ENCODE data around the gene DYDC1. TPM values are rescaled to one million over a fixed set of nuclear protein-coding genes. Genes with fewer than 3 reads are reported as not detected.

The DYDC1 gene
- total RNA-seq, 1 donor = not detected

DNA sequence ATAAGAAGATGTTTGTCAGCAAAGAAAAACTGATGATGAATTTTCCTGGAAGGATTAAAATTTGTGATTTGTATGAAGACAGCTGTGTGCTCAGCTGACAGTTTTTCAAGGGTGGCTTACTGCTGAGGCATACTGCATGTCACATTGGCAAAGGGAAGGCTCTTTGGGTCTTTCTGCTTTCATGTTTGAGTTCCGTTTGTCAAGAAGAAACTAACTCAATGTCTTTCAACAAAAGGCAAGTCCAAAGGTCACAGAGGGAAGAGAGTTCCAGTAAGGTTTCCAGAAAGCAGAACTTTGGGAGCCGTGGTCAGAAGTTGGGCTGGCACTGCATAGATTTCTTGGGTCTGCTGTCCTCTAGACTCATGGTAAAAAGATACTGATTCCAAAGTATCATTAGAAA, 16.9 kb upstream of the DYDC1 start:
- TF ChIP-seq, protein P1, sequence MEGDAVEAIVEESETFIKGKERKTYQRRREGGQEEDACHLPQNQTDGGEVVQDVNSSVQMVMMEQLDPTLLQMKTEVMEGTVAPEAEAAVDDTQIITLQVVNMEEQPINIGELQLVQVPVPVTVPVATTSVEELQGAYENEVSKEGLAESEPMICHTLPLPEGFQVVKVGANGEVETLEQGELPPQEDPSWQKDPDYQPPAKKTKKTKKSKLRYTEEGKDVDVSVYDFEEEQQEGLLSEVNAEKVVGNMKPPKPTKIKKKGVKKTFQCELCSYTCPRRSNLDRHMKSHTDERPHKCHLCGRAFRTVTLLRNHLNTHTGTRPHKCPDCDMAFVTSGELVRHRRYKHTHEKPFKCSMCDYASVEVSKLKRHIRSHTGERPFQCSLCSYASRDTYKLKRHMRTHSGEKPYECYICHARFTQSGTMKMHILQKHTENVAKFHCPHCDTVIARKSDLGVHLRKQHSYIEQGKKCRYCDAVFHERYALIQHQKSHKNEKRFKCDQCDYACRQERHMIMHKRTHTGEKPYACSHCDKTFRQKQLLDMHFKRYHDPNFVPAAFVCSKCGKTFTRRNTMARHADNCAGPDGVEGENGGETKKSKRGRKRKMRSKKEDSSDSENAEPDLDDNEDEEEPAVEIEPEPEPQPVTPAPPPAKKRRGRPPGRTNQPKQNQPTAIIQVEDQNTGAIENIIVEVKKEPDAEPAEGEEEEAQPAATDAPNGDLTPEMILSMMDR (IDR thresholded peaks at IDR 0.05; ENCODE audit: extremely low read depth, low read depth, low read length) = no peak
- Histone ChIP-seq H3K27ac (ENCODE audit: low read depth, low read length) (no peak overlapping the region), H2AFZ (ENCODE audit: low read length) (no peak overlapping the region), H3K79me2 (ENCODE audit: insufficient read depth, low read length) (no peaks in the 10 kb centered on the region), H3K27me3 (ENCODE audit: insufficient read depth, low read length) (peaks cover 4% of the 10 kb centered on the region), H3K4me3 (ENCODE audit: insufficient read depth, low read length) (no peak overlapping the region), H3K36me3 (ENCODE audit: insufficient read depth, low read length) (no peaks in the 10 kb centered on the region), H3K4me2 (ENCODE audit: insufficient read depth, low read length) (no peak overlapping the region), H4K20me1 (ENCODE audit: insufficient read depth, low read length) (no peaks in the 10 kb centered on the region), H3K4me1 (ENCODE audit: insufficient read depth, low read length) (no peaks in the 10 kb centered on the region), H3K9me3 (ENCODE audit: low read depth, low read length) (no peaks in the 10 kb centered on the region)
- no peak for DNase-seq (ENCODE audit: insufficient read length, low spot score, missing footprints)

DNA sequence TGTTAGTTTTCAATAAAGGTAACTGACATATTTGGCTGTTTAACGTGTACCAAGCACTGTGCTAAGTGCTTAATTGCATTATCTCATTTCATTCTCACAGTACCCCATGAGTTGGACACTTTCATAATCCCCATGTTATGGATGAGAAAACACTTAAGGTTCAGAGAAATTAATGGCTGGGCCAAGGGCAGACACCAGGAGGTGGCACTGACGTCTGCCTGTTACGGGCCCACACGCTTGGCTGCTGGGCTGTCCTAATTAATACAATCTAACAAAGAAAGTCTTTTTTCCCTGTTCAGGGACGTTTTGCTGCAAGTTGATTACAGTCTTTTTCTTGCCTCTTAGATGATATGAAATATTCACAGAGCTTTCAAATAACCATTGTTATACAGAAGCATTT, 16.1 kb upstream of the DYDC1 start:
- no peaks in the 10 kb centered on the region for H3K79me2 ChIP-seq (ENCODE audit: insufficient read depth, low read length)
- no peak overlapping the region for H2AFZ ChIP-seq (ENCODE audit: low read length)
- H3K4me1 ChIP-seq (ENCODE audit: insufficient read depth, low read length) = no peaks in the 10 kb centered on the region
- H3K4me2 ChIP-seq (ENCODE audit: insufficient read depth, low read length) = no peak overlapping the region
- no peak overlapping the region for H3K27ac ChIP-seq (ENCODE audit: low read depth, low read length)
- peaks cover 4% of the 10 kb centered on the region for H3K27me3 ChIP-seq (ENCODE audit: insufficient read depth, low read length)
- DNase-seq (ENCODE audit: insufficient read length, low spot score, missing footprints) = no peak
- H3K36me3 ChIP-seq (ENCODE audit: insufficient read depth, low read length) = no peaks in the 10 kb centered on the region
- no peaks in the 10 kb centered on the region for H4K20me1 ChIP-seq (ENCODE audit: insufficient read depth, low read length)
- no peaks in the 10 kb centered on the region for H3K9me3 ChIP-seq (ENCODE audit: low read depth, low read length)
- no peak overlapping the region for H3K4me3 ChIP-seq (ENCODE audit: insufficient read depth, low read length)
- TF ChIP-seq, protein P1 (IDR thresholded peaks at IDR 0.05; ENCODE audit: extremely low read depth, low read depth, low read length) = no peak

DNA sequence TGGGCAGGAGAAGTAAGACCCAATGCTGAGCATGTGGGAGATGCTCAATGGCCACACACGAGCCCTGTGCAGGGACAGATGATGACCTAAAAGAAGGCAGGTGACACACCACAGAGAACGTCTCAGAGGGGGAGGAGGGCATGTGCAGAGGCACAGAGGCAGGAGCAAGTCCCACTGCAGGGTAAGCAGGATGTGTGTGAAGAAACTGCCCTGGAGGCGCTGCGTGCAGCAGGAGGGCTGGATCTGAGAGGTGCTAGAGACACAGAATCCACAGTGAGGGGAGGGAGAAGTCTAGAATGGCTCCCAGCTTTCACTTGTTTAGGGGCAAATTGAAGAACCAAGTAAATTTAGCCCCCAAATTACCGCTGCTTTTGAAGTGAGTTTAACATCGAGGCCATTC, 14.9 kb upstream of the DYDC1 start:
- Histone ChIP-seq H3K4me3 (ENCODE audit: insufficient read depth, low read length) (no peak overlapping the region), H3K4me2 (ENCODE audit: insufficient read depth, low read length) (no peak overlapping the region), H3K79me2 (ENCODE audit: insufficient read depth, low read length) (no peaks in the 10 kb centered on the region), H3K4me1 (ENCODE audit: insufficient read depth, low read length) (no peaks in the 10 kb centered on the region), H3K9me3 (ENCODE audit: low read depth, low read length) (no peaks in the 10 kb centered on the region), H3K36me3 (ENCODE audit: insufficient read depth, low read length) (no peaks in the 10 kb centered on the region), H4K20me1 (ENCODE audit: insufficient read depth, low read length) (no peaks in the 10 kb centered on the region), H3K27ac (ENCODE audit: low read depth, low read length) (no peak overlapping the region), H3K27me3 (ENCODE audit: insufficient read depth, low read length) (peaks cover 3% of the 10 kb centered on the region), H2AFZ (ENCODE audit: low read length) (no peak overlapping the region)
- no peak for DNase-seq (ENCODE audit: insufficient read length, low spot score, missing footprints)
- TF ChIP-seq, protein P1 (IDR thresholded peaks at IDR 0.05; ENCODE audit: extremely low read depth, low read depth, low read length) = no peak

DNA sequence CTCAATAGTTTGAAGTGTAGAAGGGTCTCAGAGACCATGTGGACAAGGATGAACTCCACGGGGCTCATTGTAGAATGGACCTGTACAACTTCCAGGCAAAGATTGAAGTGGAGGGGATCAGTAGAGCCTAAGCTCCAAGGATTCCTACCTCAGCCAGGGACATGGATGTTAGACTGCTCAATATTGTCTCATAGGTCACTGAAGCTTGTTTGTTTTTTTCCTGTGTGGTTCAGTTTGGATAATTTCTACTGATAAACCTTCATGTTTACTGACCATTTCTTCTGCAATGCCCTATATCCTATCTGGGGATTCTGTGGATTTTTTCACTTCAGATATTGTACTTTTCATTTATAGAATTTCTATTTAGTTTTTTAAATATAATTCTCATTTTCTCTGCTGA, 9.0 kb upstream of the DYDC1 start:
- H2AFZ ChIP-seq (ENCODE audit: low read length) = no peak overlapping the region
- DNase-seq (ENCODE audit: insufficient read length, low spot score, missing footprints) = no peak
- H3K4me3 ChIP-seq (ENCODE audit: insufficient read depth, low read length) = no peak overlapping the region
- peaks cover 6% of the 10 kb centered on the region for H3K27me3 ChIP-seq (ENCODE audit: insufficient read depth, low read length)
- no peaks in the 10 kb centered on the region for H3K79me2 ChIP-seq (ENCODE audit: insufficient read depth, low read length)
- no peaks in the 10 kb centered on the region for H3K9me3 ChIP-seq (ENCODE audit: low read depth, low read length)
- H3K4me2 ChIP-seq (ENCODE audit: insufficient read depth, low read length) = no peak overlapping the region
- no peaks in the 10 kb centered on the region for H4K20me1 ChIP-seq (ENCODE audit: insufficient read depth, low read length)
- H3K4me1 ChIP-seq (ENCODE audit: insufficient read depth, low read length) = no peaks in the 10 kb centered on the region
- H3K36me3 ChIP-seq (ENCODE audit: insufficient read depth, low read length) = no peaks in the 10 kb centered on the region
- TF ChIP-seq, protein P1 (IDR thresholded peaks at IDR 0.05; ENCODE audit: extremely low read depth, low read depth, low read length) = no peak
- H3K27ac ChIP-seq (ENCODE audit: low read depth, low read length) = no peak overlapping the region
